Measurements from ENCODE around the gene TCERG1L. TPM values are rescaled to one million over a fixed set of nuclear protein-coding genes. Genes with fewer than 3 reads are reported as not detected.

The TCERG1L gene
- total RNA-seq, 1 experiment from 2014 or later, result 1.5 TPM

DNA sequence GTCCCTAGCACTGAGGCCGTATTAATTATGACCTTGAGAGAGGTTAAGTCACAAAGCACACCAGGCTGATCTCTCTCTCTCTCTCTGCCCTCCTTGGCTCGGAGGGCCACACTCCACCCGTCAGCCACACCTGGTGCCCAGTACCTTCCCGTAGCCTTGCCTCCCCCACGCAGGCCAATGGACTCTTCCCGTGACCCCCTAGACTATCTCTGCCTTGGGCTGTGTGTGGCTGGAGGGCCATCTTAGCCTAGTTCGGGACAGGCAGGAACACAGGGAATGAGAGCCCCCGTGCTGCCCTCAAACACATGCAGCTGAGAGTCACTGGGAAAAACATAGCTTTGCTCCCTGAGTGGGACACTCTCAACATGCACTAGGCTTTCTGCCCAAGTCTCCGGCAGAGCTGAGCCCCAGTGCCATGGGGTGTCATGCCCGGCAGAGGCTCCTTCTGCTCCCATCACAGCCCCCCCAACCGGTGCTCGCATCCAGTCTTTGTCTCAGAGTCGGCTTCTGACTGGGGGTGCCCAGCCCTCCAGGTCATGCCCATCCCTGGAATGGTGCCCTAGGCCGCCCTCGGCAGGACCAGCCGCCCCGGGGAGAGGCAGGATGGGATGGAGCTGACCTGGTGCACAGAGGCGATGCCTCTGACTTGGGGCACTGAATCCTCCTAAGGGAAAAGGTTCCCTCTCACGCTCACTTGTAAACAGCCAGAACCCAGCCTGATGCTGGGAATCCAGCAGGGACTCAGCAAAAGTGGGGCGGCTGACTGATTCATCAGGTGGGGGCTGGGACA is 63.0 kb downstream of the TCERG1L start:
- H3K36me3 Mint-ChIP-seq, result peaks cover 44% of the 10 kb centered on the region
- H3K27me3 Mint-ChIP-seq (ENCODE audit: low read depth), result peaks cover 7% of the 10 kb centered on the region
- H3K27ac Mint-ChIP-seq, result no peak overlapping the region
- CTCF ChIA-PET, result no interaction called here
- no peak for TF ChIP-seq ZNF263 (CRISPR knock-in tag; IDR thresholded peaks at IDR 0.05; ENCODE audit: low read depth)
- no peak for TF ChIP-seq PRRX2 (CRISPR knock-in tag; IDR thresholded peaks at IDR 0.05)
- TF ChIP-seq, protein P1, sequence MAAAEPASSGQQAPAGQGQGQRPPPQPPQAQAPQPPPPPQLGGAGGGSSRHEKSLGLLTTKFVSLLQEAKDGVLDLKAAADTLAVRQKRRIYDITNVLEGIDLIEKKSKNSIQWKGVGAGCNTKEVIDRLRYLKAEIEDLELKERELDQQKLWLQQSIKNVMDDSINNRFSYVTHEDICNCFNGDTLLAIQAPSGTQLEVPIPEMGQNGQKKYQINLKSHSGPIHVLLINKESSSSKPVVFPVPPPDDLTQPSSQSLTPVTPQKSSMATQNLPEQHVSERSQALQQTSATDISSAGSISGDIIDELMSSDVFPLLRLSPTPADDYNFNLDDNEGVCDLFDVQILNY (CRISPR knock-in tag; IDR thresholded peaks at IDR 0.05), result no peak
- TF ChIP-seq AR (CRISPR knock-in tag; IDR thresholded peaks at IDR 0.05), result no peak
- no peak for TF ChIP-seq ZNF671 (CRISPR knock-in tag; IDR thresholded peaks at IDR 0.05)
- TF ChIP-seq NR1H2 (CRISPR knock-in tag; IDR thresholded peaks at IDR 0.05), result no peak
- no peak for TF ChIP-seq ERG (CRISPR knock-in tag; IDR thresholded peaks at IDR 0.05)
- no peak for TF ChIP-seq MXD4 (CRISPR knock-in tag; IDR thresholded peaks at IDR 0.05; ENCODE audit: borderline replicate concordance)
- TF ChIP-seq KAT7 (CRISPR knock-in tag; IDR thresholded peaks at IDR 0.05; ENCODE audit: borderline replicate concordance), result no peak
- TF ChIP-seq, protein P2, sequence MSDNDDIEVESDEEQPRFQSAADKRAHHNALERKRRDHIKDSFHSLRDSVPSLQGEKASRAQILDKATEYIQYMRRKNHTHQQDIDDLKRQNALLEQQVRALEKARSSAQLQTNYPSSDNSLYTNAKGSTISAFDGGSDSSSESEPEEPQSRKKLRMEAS (CRISPR knock-in tag; IDR thresholded peaks at IDR 0.05), result no peak
- TF ChIP-seq NFYB (CRISPR knock-in tag; conservative IDR thresholded peaks at IDR 0.05; ENCODE audit: low read depth), result no peak
- TF ChIP-seq, protein P3, sequence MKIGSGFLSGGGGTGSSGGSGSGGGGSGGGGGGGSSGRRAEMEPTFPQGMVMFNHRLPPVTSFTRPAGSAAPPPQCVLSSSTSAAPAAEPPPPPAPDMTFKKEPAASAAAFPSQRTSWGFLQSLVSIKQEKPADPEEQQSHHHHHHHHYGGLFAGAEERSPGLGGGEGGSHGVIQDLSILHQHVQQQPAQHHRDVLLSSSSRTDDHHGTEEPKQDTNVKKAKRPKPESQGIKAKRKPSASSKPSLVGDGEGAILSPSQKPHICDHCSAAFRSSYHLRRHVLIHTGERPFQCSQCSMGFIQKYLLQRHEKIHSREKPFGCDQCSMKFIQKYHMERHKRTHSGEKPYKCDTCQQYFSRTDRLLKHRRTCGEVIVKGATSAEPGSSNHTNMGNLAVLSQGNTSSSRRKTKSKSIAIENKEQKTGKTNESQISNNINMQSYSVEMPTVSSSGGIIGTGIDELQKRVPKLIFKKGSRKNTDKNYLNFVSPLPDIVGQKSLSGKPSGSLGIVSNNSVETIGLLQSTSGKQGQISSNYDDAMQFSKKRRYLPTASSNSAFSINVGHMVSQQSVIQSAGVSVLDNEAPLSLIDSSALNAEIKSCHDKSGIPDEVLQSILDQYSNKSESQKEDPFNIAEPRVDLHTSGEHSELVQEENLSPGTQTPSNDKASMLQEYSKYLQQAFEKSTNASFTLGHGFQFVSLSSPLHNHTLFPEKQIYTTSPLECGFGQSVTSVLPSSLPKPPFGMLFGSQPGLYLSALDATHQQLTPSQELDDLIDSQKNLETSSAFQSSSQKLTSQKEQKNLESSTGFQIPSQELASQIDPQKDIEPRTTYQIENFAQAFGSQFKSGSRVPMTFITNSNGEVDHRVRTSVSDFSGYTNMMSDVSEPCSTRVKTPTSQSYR (CRISPR knock-in tag; IDR thresholded peaks at IDR 0.05), result no peak
- TF ChIP-seq ATF2 (CRISPR knock-in tag; IDR thresholded peaks at IDR 0.05; ENCODE audit: borderline replicate concordance, low read depth), result no peak
- no peak for TF ChIP-seq NR3C1 (CRISPR knock-in tag; conservative IDR thresholded peaks at IDR 0.05; ENCODE audit: low read depth)
- TF ChIP-seq ESRRA (CRISPR knock-in tag; IDR thresholded peaks at IDR 0.05; ENCODE audit: borderline replicate concordance), result no peak
- POLR2A ChIA-PET, result no interaction called here
- H3K9me3 Mint-ChIP-seq, result peaks cover 42% of the 10 kb centered on the region
- H3K4me3 Mint-ChIP-seq, result no peak overlapping the region
- ATAC-seq (no peak), DNase-seq (ENCODE audit: low spot score) (no peak)
- 0 out of 2 replicates have a peak, but pooled peaks cover 2% of the 10 kb centered on the region for H3K4me1 Mint-ChIP-seq

Measured in WTC11 (cell line).